SK-N-SH treated with all-trans-retinoic acid at 6 μM for 48 hours (cell line): ENCODE measurements around the gene VPS37C.

Experiments used
- ARNTL ChIP-seq: fragments of 450-650 bp; formaldehyde crosslinking; IDR thresholded peaks from 2 replicates; pipeline ENCODE4 v1.5.0; 2020; ENCODE audit warnings: low read depth, mild to moderate bottlenecking, moderate library complexity, borderline replicate concordance
- CSDC2 ChIP-seq: fragments of 250-450 bp; sonication (Bioruptor Pico); IDR thresholded peaks from 2 replicates; pipeline ENCODE4 v1.5.0; 2020; ENCODE audit warnings: mild to moderate bottlenecking, moderate library complexity
- ISL1 ChIP-seq: fragments of 250-450 bp; sonication (Bioruptor Pico); IDR thresholded peaks from 2 replicates; pipeline ENCODE4 v2.1.2; 2022; ENCODE audit warnings: mild to moderate bottlenecking, moderate library complexity
- OSR1 ChIP-seq: fragments of 250-450 bp; sonication (Bioruptor Pico); IDR thresholded peaks from 2 replicates; pipeline ENCODE4 v1.8.0; 2022; ENCODE audit warnings: moderate library complexity, mild to moderate bottlenecking, inconsistent platforms
- PPARA ChIP-seq: fragments of 250-450 bp; sonication (Bioruptor Pico); IDR thresholded peaks from 2 replicates; pipeline ENCODE4 v1.5.0; 2020; ENCODE audit warnings: mild to moderate bottlenecking, borderline replicate concordance
- RARB ChIP-seq: fragments of 250-450 bp; sonication (Bioruptor Pico); IDR thresholded peaks from 2 replicates; pipeline ENCODE4 v1.8.0; 2021; ENCODE audit warnings: mild to moderate bottlenecking, moderate library complexity
- SNAI2 ChIP-seq: fragments of 250-450 bp; sonication (Bioruptor Pico); IDR thresholded peaks from 2 replicates; pipeline ENCODE4 v1.5.0; 2020; ENCODE audit warnings: mild to moderate bottlenecking, moderate library complexity
- TCF4 ChIP-seq: fragments of 250-450 bp; sonication (Bioruptor Pico); IDR thresholded peaks from 2 replicates; pipeline ENCODE4 v1.8.0; 2021; ENCODE audit warnings: mild to moderate bottlenecking, moderate library complexity, borderline replicate concordance
- ZC3H10 ChIP-seq: fragments of 250-450 bp; sonication (Bioruptor Pico); IDR thresholded peaks from 2 replicates; pipeline ENCODE4 v1.5.1; 2021; ENCODE audit warnings: mild to moderate bottlenecking, moderate library complexity
- ZFP3 ChIP-seq: fragments of 250-450 bp; sonication (Bioruptor Pico); IDR thresholded peaks from 2 replicates; pipeline ENCODE4 v1.5.0; 2020; ENCODE audit warnings: mild to moderate bottlenecking, moderate library complexity
- ZFP30 ChIP-seq: fragments of 450-650 bp; formaldehyde crosslinking; IDR thresholded peaks from 2 replicates; pipeline ENCODE4 v1.5.0; 2022; ENCODE audit warnings: mild to moderate bottlenecking, moderate library complexity
- ZNF565 ChIP-seq: fragments of 450-650 bp; formaldehyde crosslinking; conservative IDR thresholded peaks from 2 replicates; pipeline ENCODE4 v1.5.0; 2020; ENCODE audit warnings: low read depth, mild to moderate bottlenecking, moderate library complexity
- TF ChIP-seq, protein P1 (sequence below): fragments of 250-450 bp; sonication (Bioruptor Pico); IDR thresholded peaks from 2 replicates; pipeline ENCODE4 v1.8.0; 2020; ENCODE audit warnings: mild to moderate bottlenecking, moderate library complexity, borderline replicate concordance

DNA sequence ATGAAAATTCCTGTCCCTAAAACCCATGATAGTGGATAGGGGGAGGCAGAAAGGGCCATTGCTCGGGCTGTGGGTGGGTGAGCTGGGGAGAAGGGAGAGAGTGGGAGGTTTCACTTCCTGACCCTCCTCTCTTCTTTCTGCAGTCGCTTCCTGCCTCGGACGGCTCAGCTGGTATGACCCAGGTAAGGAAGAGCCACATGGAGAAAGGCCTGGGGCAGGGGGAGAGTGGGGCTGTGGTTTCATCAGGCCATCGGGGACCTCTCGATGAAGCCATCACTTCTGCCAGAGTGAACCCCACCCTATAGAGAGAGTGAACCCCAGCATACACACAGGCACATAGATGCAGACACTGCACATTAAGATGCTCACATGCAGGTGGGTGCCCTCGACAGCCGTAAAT is 46.3 kb downstream of the VPS37C start:
- TF ChIP-seq ZFP3 (CRISPR knock-in tag) (no peak), SNAI2 (CRISPR knock-in tag) (no peak), ZC3H10 (CRISPR knock-in tag) (no peak), ISL1 (CRISPR knock-in tag) (no peak), ZNF565 (CRISPR knock-in tag) (no peak), PPARA (CRISPR knock-in tag) (no peak), ARNTL (no peak), RARB (CRISPR knock-in tag) (no peak), CSDC2 (CRISPR knock-in tag) (no peak), ZFP30 (no peak), OSR1 (CRISPR knock-in tag) (no peak), TCF4 (no peak)
- TF ChIP-seq, protein P1, sequence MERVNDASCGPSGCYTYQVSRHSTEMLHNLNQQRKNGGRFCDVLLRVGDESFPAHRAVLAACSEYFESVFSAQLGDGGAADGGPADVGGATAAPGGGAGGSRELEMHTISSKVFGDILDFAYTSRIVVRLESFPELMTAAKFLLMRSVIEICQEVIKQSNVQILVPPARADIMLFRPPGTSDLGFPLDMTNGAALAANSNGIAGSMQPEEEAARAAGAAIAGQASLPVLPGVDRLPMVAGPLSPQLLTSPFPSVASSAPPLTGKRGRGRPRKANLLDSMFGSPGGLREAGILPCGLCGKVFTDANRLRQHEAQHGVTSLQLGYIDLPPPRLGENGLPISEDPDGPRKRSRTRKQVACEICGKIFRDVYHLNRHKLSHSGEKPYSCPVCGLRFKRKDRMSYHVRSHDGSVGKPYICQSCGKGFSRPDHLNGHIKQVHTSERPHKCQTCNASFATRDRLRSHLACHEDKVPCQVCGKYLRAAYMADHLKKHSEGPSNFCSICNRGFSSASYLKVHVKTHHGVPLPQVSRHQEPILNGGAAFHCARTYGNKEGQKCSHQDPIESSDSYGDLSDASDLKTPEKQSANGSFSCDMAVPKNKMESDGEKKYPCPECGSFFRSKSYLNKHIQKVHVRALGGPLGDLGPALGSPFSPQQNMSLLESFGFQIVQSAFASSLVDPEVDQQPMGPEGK, result no peak
